Activated T-cell treated with anti-CD3 and anti-CD28 coated beads for 24 hours (primary cell): ENCODE measurements around the gene NACC2.

Source experiments
- DNase-seq: peaks from one replicate; pipeline ENCODE4 v3.0.0-alpha.2; 2020; ENCODE audit warnings: low read depth

NACC2 gene

GRCh38 chr9:135956802-135957174 is 138.3 kb downstream of the NACC2 start:
- no peak for DNase-seq
